DND-41 (cell line): ENCODE results near the gene ABCA2.

Experiments used
- EZH2 ChIP-seq: IDR thresholded peaks from 3 replicates; pipeline ENCODE4 v1.6.1; 2012; ENCODE audit warnings: borderline replicate concordance, low read depth, mild to moderate bottlenecking, moderate library complexity, low read length, inconsistent platforms; ENCODE audit not compliant: severe bottlenecking
- TF ChIP-seq, protein P1 (sequence below): IDR thresholded peaks from 2 replicates; pipeline ENCODE4 v1.5.1; 2012; ENCODE audit warnings: borderline replicate concordance, low read length, moderate library complexity, mild to moderate bottlenecking; ENCODE audit not compliant: poor library complexity, severe bottlenecking; ENCODE audit errors: extremely low read depth

DNA sequence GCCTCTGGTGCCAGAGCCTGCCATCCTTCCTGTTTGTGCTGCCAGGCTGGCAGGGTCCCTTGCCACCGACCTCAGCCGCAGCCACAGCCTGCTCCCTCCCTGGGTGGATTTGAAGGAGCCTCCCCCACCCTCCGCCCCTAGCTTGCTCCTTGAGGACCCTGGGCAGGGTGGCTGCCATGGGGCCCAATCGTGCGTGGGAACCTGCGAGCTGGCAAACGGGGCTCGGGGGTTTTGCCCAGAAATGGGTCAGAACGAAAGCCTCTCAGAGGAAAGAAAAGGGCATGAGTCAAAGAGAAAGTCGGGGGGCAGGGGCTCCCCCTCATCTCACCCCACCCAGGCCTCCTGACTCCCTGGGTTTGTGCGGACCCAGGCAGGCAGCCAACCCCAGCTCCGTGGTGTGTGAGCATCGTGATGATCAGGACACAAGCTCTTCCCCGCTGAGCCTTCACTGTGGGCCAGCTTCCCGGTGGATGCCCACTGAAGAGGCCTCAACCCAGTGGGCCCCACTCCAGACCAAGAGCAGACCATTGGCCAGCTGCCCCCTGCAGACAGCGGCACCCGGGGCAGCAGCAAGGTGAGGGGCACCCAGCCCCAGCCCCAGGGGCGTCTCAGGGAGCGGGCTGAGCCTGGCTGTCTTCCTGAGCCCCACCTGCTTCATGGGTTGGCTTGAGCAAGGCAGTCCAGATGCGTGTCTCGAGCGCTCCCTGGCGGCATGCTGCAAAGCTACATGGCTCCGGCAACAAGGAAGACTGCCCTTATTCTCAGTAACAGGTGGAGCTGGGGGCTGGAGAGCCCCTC is 6.9 kb upstream of the ABCA2 start:
- TF ChIP-seq EZH2, result peak; percentile 55
- TF ChIP-seq, protein P1, sequence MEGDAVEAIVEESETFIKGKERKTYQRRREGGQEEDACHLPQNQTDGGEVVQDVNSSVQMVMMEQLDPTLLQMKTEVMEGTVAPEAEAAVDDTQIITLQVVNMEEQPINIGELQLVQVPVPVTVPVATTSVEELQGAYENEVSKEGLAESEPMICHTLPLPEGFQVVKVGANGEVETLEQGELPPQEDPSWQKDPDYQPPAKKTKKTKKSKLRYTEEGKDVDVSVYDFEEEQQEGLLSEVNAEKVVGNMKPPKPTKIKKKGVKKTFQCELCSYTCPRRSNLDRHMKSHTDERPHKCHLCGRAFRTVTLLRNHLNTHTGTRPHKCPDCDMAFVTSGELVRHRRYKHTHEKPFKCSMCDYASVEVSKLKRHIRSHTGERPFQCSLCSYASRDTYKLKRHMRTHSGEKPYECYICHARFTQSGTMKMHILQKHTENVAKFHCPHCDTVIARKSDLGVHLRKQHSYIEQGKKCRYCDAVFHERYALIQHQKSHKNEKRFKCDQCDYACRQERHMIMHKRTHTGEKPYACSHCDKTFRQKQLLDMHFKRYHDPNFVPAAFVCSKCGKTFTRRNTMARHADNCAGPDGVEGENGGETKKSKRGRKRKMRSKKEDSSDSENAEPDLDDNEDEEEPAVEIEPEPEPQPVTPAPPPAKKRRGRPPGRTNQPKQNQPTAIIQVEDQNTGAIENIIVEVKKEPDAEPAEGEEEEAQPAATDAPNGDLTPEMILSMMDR, result peak; percentile 92
